HepG2 (cell line): ENCODE results near the gene DNMT3A. TPM values are rescaled to one million over a fixed set of nuclear protein-coding genes. Genes with fewer than 3 reads are reported as not detected.

Experiments used
- ATAC-seq: fragments of 200-7000 bp; cut with Tn5 transposase; 3 replicates; pipeline ENCODE4 v1.9.1; 2020; ENCODE audit warnings: mild to moderate bottlenecking, moderate library complexity
- BruUV-seq: library from RNA; stranded (reverse); fragments of 400-500 nt; replicated peaks from 2 replicates; lab custom pipeline; 2021; lab: Mats Ljungman, UMichigan
- CTCF ChIA-PET: fragments of 300-600 bp; formaldehyde crosslinking; extraction: SDS; loops from one replicate; lab custom pipeline; 2021; ENCODE audit warnings: low total read pairs, inconsistent platforms, low intra/inter-chr PET ratio; lab: Yijun Ruan, JAX
- POLR2A ChIA-PET: fragments of 350-600 bp; sonication (Branson Sonifier 250); formaldehyde crosslinking; loops from one replicate; lab custom pipeline; 2020; ENCODE audit warnings: antibody characterized with exemption, inconsistent platforms; lab: Yijun Ruan, JAX
- DNase-seq: peaks from one replicate; pipeline ENCODE4 v3.0.0-alpha.2; 2015; ENCODE audit warnings: low spot score
- FAIRE-seq: peaks from 3 replicates; lab custom pipeline; 2011; peaks lifted over from hg19 to GRCh38; lab: Jason Lieb, UNC
- H2AFZ ChIP-seq: one replicate; pipeline ENCODE4 v1.6.1; 2011; ENCODE audit warnings: low read length, inconsistent platforms
- H3K27ac ChIP-seq: fragments of 300-600 bp; 3 replicates; pipeline ENCODE4 v1.8.0; 2011; ENCODE audit warnings: mixed run types, mild to moderate bottlenecking, mixed read lengths, low read length, inconsistent platforms; ENCODE audit not compliant: insufficient read depth; ENCODE audit errors: extremely low read length
- H3K27me3 ChIP-seq, 2 experiments: fragments of 200-600 bp in 1 of 2; 2 replicates in 1 of 2; 3 replicates in 1 of 2; pipeline versions ENCODE4 v1.6.0 to v1.8.0; 2011; ENCODE audit warnings: low read length in 2 of 2, mild to moderate bottlenecking in 2 of 2, moderate library complexity in 2 of 2, inconsistent platforms in 1 of 2; ENCODE audit not compliant: insufficient read depth in 2 of 2, control insufficient read depth in 1 of 2
- H3K36me3 ChIP-seq, 2 experiments: fragments of 200-600 bp in 1 of 2; replicated peaks in 1 of 2; 2 replicates in 1 of 2; 3 replicates in 1 of 2; pipeline versions ENCODE4 v1.5.1 to v1.8.0; 2011; ENCODE audit warnings: low read length in 2 of 2, inconsistent platforms in 1 of 2; ENCODE audit not compliant: insufficient read depth in 2 of 2, control insufficient read depth in 1 of 2
- H3K4me1 ChIP-seq: 2 replicates; pipeline ENCODE4 v1.5.1; 2012; ENCODE audit warnings: low read length, inconsistent platforms; ENCODE audit not compliant: insufficient read depth
- H3K4me2 ChIP-seq: 2 replicates; pipeline ENCODE4 v1.6.0; 2011; ENCODE audit warnings: low read depth, low read length, inconsistent platforms
- H3K4me3 ChIP-seq, 3 experiments: fragments of 200-600 bp in 1 of 3; sonication (generic), shearing (Covaris generic) in 1 of 3; replicated peaks in 1 of 3; 2 replicates each; pipeline ENCODE4 v1.5.1; 2011 to 2016; ENCODE audit warnings: low read length in 3 of 3, inconsistent platforms in 2 of 3, low read depth in 2 of 3, mild to moderate bottlenecking in 2 of 3, control low read depth in 1 of 3, mixed read lengths in 1 of 3; ENCODE audit not compliant: insufficient read depth in 1 of 3
- H3K79me2 ChIP-seq: one replicate; pipeline ENCODE4 v1.6.1; 2011; ENCODE audit warnings: low read length, inconsistent platforms; ENCODE audit not compliant: insufficient read depth
- H3K9ac ChIP-seq: 2 replicates; pipeline ENCODE4 v1.6.0; 2011; ENCODE audit warnings: mild to moderate bottlenecking, low read depth, low read length, inconsistent platforms; ENCODE audit not compliant: insufficient read depth
- H3K9me3 ChIP-seq: 2 replicates; pipeline ENCODE4 v1.5.1; 2012; ENCODE audit warnings: mild to moderate bottlenecking, low read length
- H4K20me1 ChIP-seq: 2 replicates; pipeline ENCODE4 v1.6.0; 2011; ENCODE audit warnings: inconsistent platforms, mild to moderate bottlenecking, low read length, moderate library complexity; ENCODE audit not compliant: insufficient read depth
- BHLHE40 ChIP-seq: IDR thresholded peaks from 2 replicates; pipeline ENCODE4 v1.6.1; 2011; ENCODE audit warnings: low read length, improper control_type of control experiment
- CBX1 ChIP-seq: IDR thresholded peaks from one replicate; pipeline ENCODE4 v1.6.1; 2016; ENCODE audit warnings: antibody characterized with exemption, low read depth
- CREB3 ChIP-seq: sonication (generic); formaldehyde crosslinking; IDR thresholded peaks from 2 replicates; pipeline ENCODE4 v1.5.0; 2020; ENCODE audit warnings: missing genetic modification reagents
- GFI1 ChIP-seq: sonication (generic); formaldehyde crosslinking; IDR thresholded peaks from 2 replicates; pipeline ENCODE4 v1.5.0; 2020; ENCODE audit warnings: missing genetic modification reagents, mild to moderate bottlenecking, borderline replicate concordance
- GPBP1L1 ChIP-seq: sonication (generic); formaldehyde crosslinking; IDR thresholded peaks from 2 replicates; pipeline ENCODE4 v1.5.0; 2020; ENCODE audit warnings: mild to moderate bottlenecking, missing genetic modification reagents
- MAFK ChIP-seq, 2 experiments: IDR thresholded peaks in 1 of 2; conservative IDR thresholded peaks in 1 of 2; 2 replicates each; pipeline ENCODE4 v1.6.1; 2011; ENCODE audit warnings: improper control_type of control experiment in 2 of 2, low read length in 2 of 2
- MTA1 ChIP-seq: sonication (generic); formaldehyde crosslinking; IDR thresholded peaks from 2 replicates; pipeline ENCODE4 v1.4.0; 2020; ENCODE audit warnings: missing genetic modification reagents, mild to moderate bottlenecking, borderline replicate concordance
- TOE1 ChIP-seq: sonication (generic); formaldehyde crosslinking; IDR thresholded peaks from 2 replicates; pipeline ENCODE4 v1.4.0; 2020; ENCODE audit warnings: mild to moderate bottlenecking, missing genetic modification reagents
- ZBTB2 ChIP-seq: sonication (generic); formaldehyde crosslinking; IDR thresholded peaks from 2 replicates; pipeline ENCODE4 v1.8.0; 2022; ENCODE audit warnings: low read depth, missing genetic modification reagents
- ZBTB26 ChIP-seq: IDR thresholded peaks from 2 replicates; pipeline ENCODE4 v1.6.1; 2016; ENCODE audit warnings: missing compliant biosample characterization, missing genetic modification reagents, borderline replicate concordance
- WGBS: methylation state at CpG from one replicate; pipeline ENCODE4 v1.1.6; 2017; ENCODE audit warnings: low lambda C conversion rate; 5-methylcytosine and 5-hydroxymethylcytosine counted together
- in situ Hi-C: cut with HindIII; loops from 2 replicates; pipeline ENCODE4 v1.10.0; 2017; ENCODE audit warnings: low pct_unique_long_range_greater_than_20kb; ENCODE audit not compliant: extremely low pct_ligation_motif_present
- intact Hi-C: fragments of 100-400 bp; cut with micrococcal nuclease; formaldehyde crosslinking; loops from one replicate; pipeline ENCODE4 v1.10.0; 2022; ENCODE audit not compliant: unreplicated experiment
- polyA plus RNA-seq, 8 experiments: library from polyadenylated mRNA; depleted of rRNA in 3 of 8; stranded (reverse) in 7 of 8; unstranded in 1 of 8; fragments of >200 nt; fragmentation: Illumina TruSeq in 4 of 8; extraction: Trizol in 4 of 8; gene quantifications; 2 replicates each; pipeline versions ENCODE4 v1.2.1 to v1.2.3, GENCODE V29; 2011 to 2016; ENCODE audit warnings: low read depth in 4 of 8, missing spikeins in 1 of 8, mixed read lengths in 1 of 8; ENCODE audit not compliant: insufficient read depth in 1 of 8
- total RNA-seq, 5 experiments: library from RNA; depleted of rRNA; stranded (reverse); fragments of >200 nt; fragmentation: Illumina TruSeq; extraction: Trizol; gene quantifications; 2 replicates each; pipeline ENCODE4 v1.2.3, GENCODE V29; 2016; ENCODE audit warnings: low read depth in 1 of 5

DNMT3A gene
- total and polyA plus RNA-seq, 2 of the 13 experiments (the other 11 are each of a cell fraction or from before 2014, with no cell fraction given) = 14.7 to 29.1 TPM

GRCh38 chr2:25285265-25286024, 56.3 kb downstream of the DNMT3A start:
- H3K27ac ChIP-seq = no peak overlapping the region
- FAIRE-seq (no peak), DNase-seq (no peak), ATAC-seq (no peak)
- intact Hi-C loops = no loop called here
- H3K4me2 ChIP-seq = no peak overlapping the region
- in situ Hi-C loops = no loop called here
- ChIA-PET POLR2A (no interaction called here), CTCF (no interaction called here)
- H3K9ac ChIP-seq = no peak overlapping the region
- 68% methylated on average over 10 of the region's 11 CpGs for WGBS
- no peak overlapping the region for H2AFZ ChIP-seq
- no peaks in the 10 kb centered on the region for H3K79me2 ChIP-seq
- H3K4me1 ChIP-seq = peaks cover 23% of the 10 kb centered on the region
- no peaks in the 10 kb centered on the region for H3K9me3 ChIP-seq
- no peak overlapping the region for H3K4me3 ChIP-seq
- no peaks in the 10 kb centered on the region for H4K20me1 ChIP-seq
- no TSS peak for BruUV-seq
- no peaks in the 10 kb centered on the region for H3K36me3 ChIP-seq
- no peak for TF ChIP-seq MAFK (conservative IDR thresholded peaks at IDR 0.05 in 1 of 2, IDR thresholded peaks at IDR 0.05 in 1 of 2; ENCODE audit: low read length in 2 of 2)
- no peak for TF ChIP-seq CREB3 (CRISPR knock-in tag)
- no peaks in the 10 kb centered on the region for H3K27me3 ChIP-seq

GRCh38 chr2:25284756-25285155, 57.0 kb downstream of the DNMT3A start:
- POLR2A ChIA-PET = no interaction called here
- Histone ChIP-seq H3K4me3 (no peak overlapping the region), H2AFZ (no peak overlapping the region), H4K20me1 (no peaks in the 10 kb centered on the region), H3K79me2 (no peaks in the 10 kb centered on the region), H3K9ac (no peak overlapping the region), H3K4me1 (peaks cover 29% of the 10 kb centered on the region), H3K36me3 (no peaks in the 10 kb centered on the region), H3K27me3 (no peaks in the 10 kb centered on the region), H3K4me2 (no peak overlapping the region), H3K9me3 (no peaks in the 10 kb centered on the region), H3K27ac (no peak overlapping the region)
- no peak for DNase-seq
- in situ Hi-C loops = no loop called here
- CTCF ChIA-PET = no interaction called here
- no peak for FAIRE-seq
- BruUV-seq = no TSS peak
- intact Hi-C loops = no loop called here
- 80% methylated on average over 5 of the region's 5 CpGs for whole genome bisulfite sequencing
- ATAC-seq = no peak
- no peak for TF ChIP-seq MTA1
- no peak for TF ChIP-seq BHLHE40
- TF ChIP-seq GPBP1L1 (CRISPR knock-in tag) = no peak
- TF ChIP-seq TOE1 (CRISPR knock-in tag) = no peak
- no peak for TF ChIP-seq ZBTB26 (CRISPR knock-in tag)
- TF ChIP-seq CBX1 = no peak
- TF ChIP-seq ZBTB2 (CRISPR knock-in tag) = no peak
- no peak for TF ChIP-seq GFI1 (CRISPR knock-in tag)
